ENCODE data around the gene FCER2. TPM values are rescaled to one million over a fixed set of nuclear protein-coding genes. Genes with fewer than 3 reads are reported as not detected.

Gene FCER2
- total RNA-seq, 1 donor from 2014 or later, result not detected

DNA sequence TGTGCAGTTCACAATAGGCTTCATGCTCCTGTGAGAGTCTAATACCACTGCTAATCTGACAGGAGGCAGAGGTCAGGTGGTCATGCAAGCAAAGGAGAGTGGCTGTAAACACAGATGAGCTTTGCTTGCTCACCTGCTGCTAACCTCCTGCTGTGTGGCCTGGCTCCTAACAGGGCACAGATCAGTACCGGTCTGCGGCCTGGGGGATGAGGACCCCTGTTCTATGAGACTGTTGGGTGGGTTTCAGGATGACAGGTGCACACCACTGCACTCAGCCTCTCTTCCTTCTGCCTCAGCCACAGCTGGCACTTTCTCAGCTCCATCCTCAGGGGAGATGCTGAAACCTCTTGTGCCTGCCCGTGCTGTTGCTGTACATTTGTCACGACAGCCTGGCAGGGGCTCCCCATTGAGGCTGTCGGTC, 20.3 kb upstream of the FCER2 start:
- Mint-ChIP-seq H3K27ac (ENCODE audit: unreplicated experiment) (no peak overlapping the region), H3K4me3 (ENCODE audit: unreplicated experiment) (no peak overlapping the region), H3K27me3 (ENCODE audit: unreplicated experiment) (peaks cover 9% of the 10 kb centered on the region), H3K36me3 (ENCODE audit: low read depth, unreplicated experiment) (no peaks in the 10 kb centered on the region), H3K9me3 (ENCODE audit: unreplicated experiment) (no peaks in the 10 kb centered on the region), H3K4me1 (ENCODE audit: unreplicated experiment) (no peaks in the 10 kb centered on the region)
- no peak for DNase-seq (ENCODE audit: low spot score)
- TF ChIP-seq, protein P1, sequence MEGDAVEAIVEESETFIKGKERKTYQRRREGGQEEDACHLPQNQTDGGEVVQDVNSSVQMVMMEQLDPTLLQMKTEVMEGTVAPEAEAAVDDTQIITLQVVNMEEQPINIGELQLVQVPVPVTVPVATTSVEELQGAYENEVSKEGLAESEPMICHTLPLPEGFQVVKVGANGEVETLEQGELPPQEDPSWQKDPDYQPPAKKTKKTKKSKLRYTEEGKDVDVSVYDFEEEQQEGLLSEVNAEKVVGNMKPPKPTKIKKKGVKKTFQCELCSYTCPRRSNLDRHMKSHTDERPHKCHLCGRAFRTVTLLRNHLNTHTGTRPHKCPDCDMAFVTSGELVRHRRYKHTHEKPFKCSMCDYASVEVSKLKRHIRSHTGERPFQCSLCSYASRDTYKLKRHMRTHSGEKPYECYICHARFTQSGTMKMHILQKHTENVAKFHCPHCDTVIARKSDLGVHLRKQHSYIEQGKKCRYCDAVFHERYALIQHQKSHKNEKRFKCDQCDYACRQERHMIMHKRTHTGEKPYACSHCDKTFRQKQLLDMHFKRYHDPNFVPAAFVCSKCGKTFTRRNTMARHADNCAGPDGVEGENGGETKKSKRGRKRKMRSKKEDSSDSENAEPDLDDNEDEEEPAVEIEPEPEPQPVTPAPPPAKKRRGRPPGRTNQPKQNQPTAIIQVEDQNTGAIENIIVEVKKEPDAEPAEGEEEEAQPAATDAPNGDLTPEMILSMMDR (IDR thresholded peaks at IDR 0.05; ENCODE audit: unreplicated experiment), result no peak

DNA sequence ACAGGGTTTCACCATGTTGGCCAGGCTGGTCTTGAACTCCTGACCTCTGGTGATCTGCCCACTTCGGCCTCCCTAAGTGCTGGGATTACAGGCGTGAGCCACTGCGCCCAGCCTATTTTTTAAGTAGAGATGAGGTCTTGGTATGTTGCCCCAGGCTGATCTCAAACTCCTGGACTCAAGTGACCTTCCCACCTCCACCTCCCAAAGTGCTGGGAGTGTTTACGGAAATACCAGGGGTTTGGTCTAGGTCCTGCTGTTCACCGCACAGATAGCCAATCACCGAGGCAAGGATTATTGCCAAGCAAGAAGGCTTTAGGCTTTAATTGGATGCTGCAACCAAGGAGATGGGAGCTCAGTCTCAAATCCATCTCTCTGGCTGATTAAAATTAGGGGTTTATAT, 18.4 kb upstream of the FCER2 start:
- no peaks in the 10 kb centered on the region for H3K9me3 Mint-ChIP-seq (ENCODE audit: unreplicated experiment)
- TF ChIP-seq, protein P1 (IDR thresholded peaks at IDR 0.05; ENCODE audit: unreplicated experiment), result no peak
- no peaks in the 10 kb centered on the region for H3K36me3 Mint-ChIP-seq (ENCODE audit: low read depth, unreplicated experiment)
- no peaks in the 10 kb centered on the region for H3K4me1 Mint-ChIP-seq (ENCODE audit: unreplicated experiment)
- peaks cover 7% of the 10 kb centered on the region for H3K27me3 Mint-ChIP-seq (ENCODE audit: unreplicated experiment)
- H3K27ac Mint-ChIP-seq (ENCODE audit: unreplicated experiment), result no peak overlapping the region
- no peak overlapping the region for H3K4me3 Mint-ChIP-seq (ENCODE audit: unreplicated experiment)
- DNase-seq (ENCODE audit: low spot score), result no peak

DNA sequence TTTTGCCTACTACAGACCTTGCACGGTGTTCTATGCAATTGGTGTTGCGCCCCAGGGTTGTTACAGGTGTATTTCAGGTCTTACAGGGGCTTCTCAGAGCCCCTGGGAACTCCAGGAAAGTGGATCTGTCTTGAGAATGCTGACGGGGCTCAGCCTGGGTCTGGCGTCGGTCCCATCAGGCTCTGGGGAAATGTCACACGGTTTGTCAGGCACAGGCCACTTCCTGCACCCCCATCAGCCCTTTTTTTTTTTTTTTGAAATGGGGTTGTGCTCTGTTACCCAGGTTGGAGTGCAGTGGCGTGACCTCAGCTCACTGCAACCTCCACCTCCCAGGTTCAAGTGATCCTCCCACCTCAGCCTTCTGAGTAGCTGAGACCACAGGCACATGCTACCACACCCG, 16.7 kb upstream of the FCER2 start:
- H3K27ac Mint-ChIP-seq (ENCODE audit: unreplicated experiment), result no peak overlapping the region
- no peaks in the 10 kb centered on the region for H3K36me3 Mint-ChIP-seq (ENCODE audit: low read depth, unreplicated experiment)
- peaks cover 4% of the 10 kb centered on the region for H3K27me3 Mint-ChIP-seq (ENCODE audit: unreplicated experiment)
- no peaks in the 10 kb centered on the region for H3K9me3 Mint-ChIP-seq (ENCODE audit: unreplicated experiment)
- TF ChIP-seq, protein P1 (IDR thresholded peaks at IDR 0.05; ENCODE audit: unreplicated experiment), result no peak
- no peak overlapping the region for H3K4me3 Mint-ChIP-seq (ENCODE audit: unreplicated experiment)
- no peaks in the 10 kb centered on the region for H3K4me1 Mint-ChIP-seq (ENCODE audit: unreplicated experiment)
- no peak for DNase-seq (ENCODE audit: low spot score)

DNA sequence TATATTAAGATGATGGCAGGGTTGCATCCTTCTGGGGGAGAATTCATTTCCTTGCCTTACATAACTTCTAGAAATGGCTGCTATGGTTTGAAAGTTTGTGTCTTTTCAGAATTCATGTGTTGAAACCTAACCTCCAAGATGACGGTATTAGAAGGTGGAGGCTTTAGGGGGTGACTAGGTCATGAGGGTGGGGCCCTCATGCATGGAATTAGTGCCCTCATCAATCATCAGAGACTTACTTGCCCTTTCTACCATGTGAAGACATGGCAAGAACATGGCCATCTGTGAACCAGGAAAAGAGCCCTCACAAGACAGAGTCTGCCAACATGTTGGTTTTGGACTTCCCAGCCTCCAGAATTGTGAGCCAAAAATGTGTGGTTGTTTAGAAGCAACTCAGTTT, 14.8 kb upstream of the FCER2 start:
- TF ChIP-seq, protein P1 (IDR thresholded peaks at IDR 0.05; ENCODE audit: unreplicated experiment), result no peak
- Mint-ChIP-seq H3K4me1 (ENCODE audit: unreplicated experiment) (no peaks in the 10 kb centered on the region), H3K27me3 (ENCODE audit: unreplicated experiment) (no peaks in the 10 kb centered on the region), H3K4me3 (ENCODE audit: unreplicated experiment) (no peak overlapping the region), H3K27ac (ENCODE audit: unreplicated experiment) (no peak overlapping the region), H3K9me3 (ENCODE audit: unreplicated experiment) (no peaks in the 10 kb centered on the region), H3K36me3 (ENCODE audit: low read depth, unreplicated experiment) (no peaks in the 10 kb centered on the region)
- DNase-seq (ENCODE audit: low spot score), result no peak

DNA sequence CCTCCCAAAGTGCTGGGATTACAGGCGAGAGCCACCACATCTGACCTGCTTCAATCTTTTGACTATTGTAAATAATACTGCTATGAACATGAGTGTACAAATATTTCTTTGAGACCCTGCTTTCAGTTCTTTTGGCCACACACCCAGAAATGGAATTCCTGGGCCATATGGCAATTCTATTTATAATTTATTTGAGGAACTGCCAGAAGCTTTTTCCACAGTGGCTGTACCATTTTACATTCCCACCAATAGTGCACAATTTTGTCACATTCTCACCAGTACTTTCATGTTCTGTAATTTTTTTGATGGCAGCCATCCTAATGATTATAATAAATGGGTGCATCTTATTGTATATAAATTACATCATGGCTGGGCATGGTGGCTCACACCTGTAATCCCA, 13.7 kb upstream of the FCER2 start:
- Mint-ChIP-seq H3K36me3 (ENCODE audit: low read depth, unreplicated experiment) (no peaks in the 10 kb centered on the region), H3K27me3 (ENCODE audit: unreplicated experiment) (no peaks in the 10 kb centered on the region), H3K27ac (ENCODE audit: unreplicated experiment) (no peak overlapping the region), H3K4me3 (ENCODE audit: unreplicated experiment) (no peak overlapping the region), H3K9me3 (ENCODE audit: unreplicated experiment) (no peaks in the 10 kb centered on the region), H3K4me1 (ENCODE audit: unreplicated experiment) (no peaks in the 10 kb centered on the region)
- DNase-seq (ENCODE audit: low spot score), result no peak
- TF ChIP-seq, protein P1 (IDR thresholded peaks at IDR 0.05; ENCODE audit: unreplicated experiment), result no peak

All from endothelial cell (in vitro differentiated cells).